Stomach (tissue), 4 donors: Measurements from ENCODE around the gene PLEKHH1.

Experiments
- EP300 ChIP-seq: sonication (generic); formaldehyde crosslinking; IDR thresholded peaks from one replicate; pipeline ENCODE4 v1.6.1; 2017; ENCODE audit warnings: antibody characterized with exemption
- POLR2A ChIP-seq, 4 donors: fragments of 450-650 bp; IDR thresholded peaks; one replicate each; pipeline ENCODE4 v1.6.1; 2016; ENCODE audit warnings: antibody characterized with exemption in 4 of 4, control low read depth in 2 of 4, mild to moderate bottlenecking in 1 of 4, moderate library complexity in 1 of 4
- POLR2AphosphoS5 ChIP-seq, 3 donors: sonication (generic); formaldehyde crosslinking; IDR thresholded peaks; one replicate each; pipeline ENCODE4 v1.6.1; 2016; ENCODE audit warnings: antibody characterized with exemption in 3 of 3
- TF ChIP-seq, protein P1 (sequence below), 7 experiments: fragments of 450-650 bp in 4 of 7; fragments of 200-600 bp in 3 of 7; sonication (generic) in 3 of 7; IDR thresholded peaks; one replicate each; pipeline ENCODE4 v1.5.1; 2016 to 2019; ENCODE audit warnings: antibody characterized with exemption in 7 of 7, control low read depth in 2 of 7, mild to moderate bottlenecking in 1 of 7

GRCh38 chr14:67549734-67550133 is 16.6 kb downstream of the PLEKHH1 start:
- TF ChIP-seq POLR2A (IDR thresholded peaks at IDR 0.05) (no peak), POLR2AphosphoS5 (IDR thresholded peaks at IDR 0.05) (no peak), EP300 (no peak)
- TF ChIP-seq, protein P1, sequence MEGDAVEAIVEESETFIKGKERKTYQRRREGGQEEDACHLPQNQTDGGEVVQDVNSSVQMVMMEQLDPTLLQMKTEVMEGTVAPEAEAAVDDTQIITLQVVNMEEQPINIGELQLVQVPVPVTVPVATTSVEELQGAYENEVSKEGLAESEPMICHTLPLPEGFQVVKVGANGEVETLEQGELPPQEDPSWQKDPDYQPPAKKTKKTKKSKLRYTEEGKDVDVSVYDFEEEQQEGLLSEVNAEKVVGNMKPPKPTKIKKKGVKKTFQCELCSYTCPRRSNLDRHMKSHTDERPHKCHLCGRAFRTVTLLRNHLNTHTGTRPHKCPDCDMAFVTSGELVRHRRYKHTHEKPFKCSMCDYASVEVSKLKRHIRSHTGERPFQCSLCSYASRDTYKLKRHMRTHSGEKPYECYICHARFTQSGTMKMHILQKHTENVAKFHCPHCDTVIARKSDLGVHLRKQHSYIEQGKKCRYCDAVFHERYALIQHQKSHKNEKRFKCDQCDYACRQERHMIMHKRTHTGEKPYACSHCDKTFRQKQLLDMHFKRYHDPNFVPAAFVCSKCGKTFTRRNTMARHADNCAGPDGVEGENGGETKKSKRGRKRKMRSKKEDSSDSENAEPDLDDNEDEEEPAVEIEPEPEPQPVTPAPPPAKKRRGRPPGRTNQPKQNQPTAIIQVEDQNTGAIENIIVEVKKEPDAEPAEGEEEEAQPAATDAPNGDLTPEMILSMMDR (IDR thresholded peaks at IDR 0.05), result no peak
